T-helper 1 cell treated with Interleukin-12 subunit alpha and Interleukin-12 subunit beta and Interleukin-4 antibody, amounts not matched to agents 30 ng/mL and 1 ng/mL, for 36 hours (primary cell): ENCODE measurements around the gene SAMSN1. TPM values are rescaled to one million over a fixed set of nuclear protein-coding genes. Genes with fewer than 3 reads are reported as not detected.
"Not testable (repeated sequence)": the region's sequence is repeated elsewhere in the genome, so short reads cannot be mapped to it uniquely, and the experiment has no call there.

ENCODE experiments used
- intact Hi-C: fragments of 100-400 bp; cut with micrococcal nuclease; formaldehyde crosslinking; loops from one replicate; pipeline ENCODE4 v1.15.1; 2024
- total RNA-seq: library from RNA; stranded (reverse); gene quantifications from 2 replicates; pipeline ENCODE4 v1.2.3, GENCODE V29; 2022

Gene SAMSN1
- total RNA-seq, 1 donor from 2014 or later, result 140 TPM

GRCh38 chr21:14533499-14534428, 12.4 kb downstream of the SAMSN1 start:
- intact Hi-C loops, result loop anchor here (1.0 to 5.0 kb wide), 10 partner anchors 9 to 1199 kb away; partner anchors contain the start of genes HSPA13 and SAMSN1

- intact Hi-C loops, result loop anchor here (5.0 kb wide), 2 partner anchors 535 to 1200 kb away; no protein-coding TSS in a partner anchor
These were observed 14.3 kb downstream of the SAMSN1 start for GRCh38 chr21:14531757-14532316.

GRCh38 chr21:14530592-14530991, 15.5 kb downstream of the SAMSN1 start:
- intact Hi-C loops, result loop anchor here (5.0 kb wide), 2 partner anchors 537 to 1202 kb away; no protein-coding TSS in a partner anchor

GRCh38 chr21:14528815-14529214, 17.3 kb downstream of the SAMSN1 start:
- intact Hi-C loops, result no loop called here

- intact Hi-C loops, result loop anchor here (2.0 kb wide), 1 partner anchor 15 kb away; no protein-coding TSS in a partner anchor
These were observed 18.1 kb downstream of the SAMSN1 start for GRCh38 chr21:14527696-14528652.

GRCh38 chr21:14526836-14527695, 19.0 kb downstream of the SAMSN1 start:
- intact Hi-C loops, result loop anchor here (2.0 kb wide), 1 partner anchor 16 kb away; no protein-coding TSS in a partner anchor

GRCh38 chr21:14526199-14526598, 19.9 kb downstream of the SAMSN1 start:
- intact Hi-C loops, result loop anchor here (2.0 kb wide), 1 partner anchor 17 kb away; no protein-coding TSS in a partner anchor

- intact Hi-C loops, result loop anchor here (1.0 to 5.0 kb wide), 3 partner anchors 11 to 215 kb away; no protein-coding TSS in a partner anchor
These were observed 22.9 kb downstream of the SAMSN1 start for GRCh38 chr21:14523234-14523633.

GRCh38 chr21:14522736-14523135, 23.4 kb downstream of the SAMSN1 start:
- intact Hi-C loops, result loop anchor here (1.0 to 5.0 kb wide), 3 partner anchors 12 to 216 kb away; no protein-coding TSS in a partner anchor

GRCh38 chr21:14520535-14520934, 25.6 kb downstream of the SAMSN1 start:
- intact Hi-C loops, result loop anchor here (5.0 kb wide), 1 partner anchor 33 kb away; no protein-coding TSS in a partner anchor

GRCh38 chr21:14519000-14519399, 27.1 kb downstream of the SAMSN1 start:
- intact Hi-C loops, result loop anchor here (2.0 kb wide), 1 partner anchor 14 kb away; no protein-coding TSS in a partner anchor

GRCh38 chr21:14513804-14514203, 32.3 kb downstream of the SAMSN1 start:
- intact Hi-C loops, result loop anchor here (2.0 kb wide), 1 partner anchor 15 kb away; no protein-coding TSS in a partner anchor

- intact Hi-C loops, result not testable (repeated sequence)
These were observed 39.2 kb downstream of the SAMSN1 start for GRCh38 chr21:14506859-14507457.

- intact Hi-C loops, result no loop called here
These were observed 45.2 kb downstream of the SAMSN1 start for GRCh38 chr21:14500873-14501272.

GRCh38 chr21:14499316-14499715, 46.8 kb downstream of the SAMSN1 start:
- intact Hi-C loops, result loop anchor here (2.0 kb wide), 1 partner anchor 15 kb away; no protein-coding TSS in a partner anchor

- intact Hi-C loops, result loop anchor here (2.0 kb wide), 1 partner anchor 17 kb away; no protein-coding TSS in a partner anchor
These were observed 48.3 kb downstream of the SAMSN1 start for GRCh38 chr21:14497825-14498224.

- intact Hi-C loops, result no loop called here
These were observed 51.0 kb downstream of the SAMSN1 start for GRCh38 chr21:14495075-14495474.

GRCh38 chr21:14494181-14494580, 51.9 kb downstream of the SAMSN1 start:
- intact Hi-C loops, result not testable (repeated sequence)

GRCh38 chr21:14493731-14494130, 52.4 kb downstream of the SAMSN1 start:
- intact Hi-C loops, result no loop called here
